Activated CD8-positive, alpha-beta memory T cell treated with anti-CD3 and anti-CD28 coated beads for 1 hour (primary cell): ENCODE measurements around the gene SELENOO.
A peak's percentile ranks its signal among the peaks of the same experiment; 100 is the strongest.
"Not testable (repeated sequence)": the region's sequence is repeated elsewhere in the genome, so short reads cannot be mapped to it uniquely, and the experiment has no call there.

Experiments
- DNase-seq, 2 donors: peaks; one replicate each; pipeline ENCODE4 v3.0.0-alpha.2; 2020; ENCODE audit warnings: low read depth in 1 of 2; ENCODE audit errors: extremely low read depth in 1 of 2

The SELENOO gene

DNA sequence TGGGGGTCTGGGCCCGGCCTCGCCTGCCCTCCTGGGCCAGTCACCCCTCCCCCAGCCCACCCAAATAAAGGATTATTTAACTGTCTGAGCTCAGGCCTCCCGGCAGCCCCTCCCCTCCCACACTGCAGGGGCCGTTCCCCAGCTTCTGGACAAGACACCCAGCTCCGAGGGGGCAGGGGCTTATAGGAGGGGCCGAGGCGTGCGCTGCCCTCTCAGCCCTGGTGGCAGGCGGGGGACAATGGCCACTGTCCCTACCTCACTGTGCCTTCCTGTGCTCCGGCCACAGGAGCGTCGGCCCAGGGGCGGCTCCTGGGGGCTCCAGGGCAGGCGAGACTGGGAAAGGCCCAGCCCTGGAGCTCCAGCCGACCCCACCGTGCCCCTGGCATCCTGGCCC is 2.2 kb upstream of the SELENOO start:
- no peak for DNase-seq

DNA sequence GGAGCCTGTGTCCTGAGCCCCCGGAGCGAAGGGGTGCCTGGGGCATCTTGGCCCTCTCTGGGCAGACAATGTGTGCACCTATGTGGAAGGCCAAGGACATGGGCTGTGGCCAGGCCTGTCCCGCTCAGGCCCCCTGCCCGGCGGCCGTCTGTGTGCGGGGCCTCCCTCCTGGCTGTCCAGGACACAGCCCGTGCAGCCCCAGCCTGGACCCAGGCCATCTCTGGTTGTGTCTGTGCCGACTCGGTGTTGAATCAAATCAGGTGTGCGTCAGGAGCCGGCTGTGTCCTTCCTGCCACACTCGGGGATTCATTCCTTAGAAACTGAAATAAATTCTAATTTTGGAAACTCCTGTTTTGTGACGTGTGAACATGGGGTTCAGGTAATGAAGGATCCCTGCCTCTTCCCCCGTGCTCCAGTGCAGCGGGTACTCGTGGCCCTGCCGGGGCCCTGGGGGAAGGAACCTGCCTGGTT is 1.5 kb upstream of the SELENOO start:
- DNase-seq: no peak

DNA sequence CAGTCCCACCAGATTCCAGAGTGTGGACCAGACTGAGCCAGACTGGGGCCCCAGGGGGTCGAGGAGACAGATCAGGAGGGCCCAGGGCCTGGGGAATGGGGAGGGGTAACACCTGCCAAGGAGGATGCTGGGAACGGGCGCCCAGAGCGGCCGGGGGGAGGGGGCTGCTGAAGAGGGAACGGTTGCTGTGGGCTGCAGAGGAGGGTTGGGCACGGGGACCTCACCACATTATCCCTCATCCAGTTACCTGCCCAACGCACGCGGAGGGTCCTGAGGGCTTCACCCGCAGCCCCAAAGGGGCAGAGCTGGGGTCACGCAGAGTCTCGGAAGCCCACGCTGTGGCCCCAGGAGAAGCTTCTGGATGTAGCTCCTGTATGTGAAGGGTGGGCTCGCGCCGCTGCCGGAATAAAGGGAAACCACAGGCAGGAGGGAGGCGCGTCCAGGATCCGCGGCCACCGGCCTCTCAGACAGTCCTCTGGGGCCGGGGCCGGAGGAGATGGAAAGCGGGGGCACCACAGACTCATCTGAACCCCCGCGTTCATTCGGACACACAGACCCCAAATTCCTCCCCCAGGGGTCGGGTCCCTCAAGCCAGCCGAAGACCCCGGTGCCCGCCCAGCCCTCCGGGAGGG is 866 bp upstream of the SELENOO start:
- no peak for DNase-seq

DNA sequence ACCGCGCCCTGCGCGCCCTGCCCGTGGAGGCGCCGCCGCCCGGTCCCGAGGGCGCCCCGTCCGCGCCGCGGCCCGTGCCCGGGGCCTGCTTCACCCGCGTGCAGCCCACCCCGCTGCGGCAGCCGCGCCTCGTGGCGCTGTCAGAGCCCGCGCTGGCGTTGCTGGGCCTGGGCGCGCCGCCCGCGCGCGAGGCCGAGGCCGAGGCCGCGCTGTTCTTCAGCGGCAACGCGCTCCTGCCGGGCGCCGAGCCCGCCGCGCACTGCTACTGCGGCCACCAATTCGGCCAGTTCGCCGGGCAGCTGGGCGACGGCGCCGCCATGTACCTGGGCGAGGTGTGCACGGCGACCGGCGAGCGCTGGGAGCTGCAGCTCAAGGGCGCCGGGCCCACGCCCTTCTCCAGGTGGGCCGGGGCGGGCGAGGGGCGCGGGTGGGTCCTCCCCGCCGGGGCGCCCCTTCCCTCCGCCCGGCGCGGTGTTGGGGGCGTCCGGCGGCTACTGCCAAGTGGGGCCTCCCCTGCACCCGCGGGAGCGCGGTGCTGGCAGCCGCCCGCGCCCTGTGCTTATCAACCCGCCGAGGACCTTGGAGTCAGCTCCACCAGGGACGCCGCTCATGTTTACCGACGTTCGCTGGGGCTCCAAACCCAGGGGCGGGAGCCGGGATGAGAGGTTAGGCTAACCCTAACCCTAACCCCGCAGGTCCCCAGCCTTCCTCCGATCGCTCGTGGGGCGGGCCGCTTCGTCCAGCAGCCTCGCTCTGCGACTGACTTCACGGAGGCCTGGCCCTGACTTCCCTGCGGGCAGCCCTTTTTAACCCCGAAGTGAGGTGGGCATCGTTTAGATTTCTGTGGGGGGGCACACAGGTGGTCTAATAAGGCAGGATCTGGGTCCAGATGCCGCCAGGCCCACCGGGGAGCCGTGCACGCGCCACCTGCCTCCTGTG is 649 bp downstream of the SELENOO start:
- no peak for DNase-seq

DNA sequence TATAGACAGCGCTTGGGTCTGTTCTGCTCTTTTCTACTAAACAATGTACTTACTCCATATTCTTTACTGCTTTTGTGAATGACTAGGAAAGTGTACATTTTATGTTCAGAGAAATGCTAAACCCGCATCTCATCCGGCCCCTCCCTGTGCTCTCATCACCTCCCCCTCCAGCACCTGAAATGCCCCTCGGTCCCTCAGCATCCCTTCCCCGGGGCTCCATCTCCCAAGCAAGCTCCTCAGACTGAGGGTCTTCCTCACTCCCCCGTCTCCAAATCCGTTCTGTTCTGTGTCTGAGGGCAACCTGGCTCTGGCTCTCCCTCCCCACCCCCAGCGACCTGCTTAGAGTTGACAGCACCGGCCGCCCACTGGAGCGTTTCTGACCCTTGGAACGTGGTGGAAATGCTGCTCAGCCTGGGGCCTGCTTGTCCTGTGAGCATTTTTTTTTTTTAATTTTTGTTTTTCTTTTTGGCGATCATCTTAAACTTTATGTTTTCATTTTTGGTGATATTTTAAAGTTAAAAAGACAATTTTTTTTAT is 1.4 kb downstream of the SELENOO start:
- no peak for DNase-seq

DNA sequence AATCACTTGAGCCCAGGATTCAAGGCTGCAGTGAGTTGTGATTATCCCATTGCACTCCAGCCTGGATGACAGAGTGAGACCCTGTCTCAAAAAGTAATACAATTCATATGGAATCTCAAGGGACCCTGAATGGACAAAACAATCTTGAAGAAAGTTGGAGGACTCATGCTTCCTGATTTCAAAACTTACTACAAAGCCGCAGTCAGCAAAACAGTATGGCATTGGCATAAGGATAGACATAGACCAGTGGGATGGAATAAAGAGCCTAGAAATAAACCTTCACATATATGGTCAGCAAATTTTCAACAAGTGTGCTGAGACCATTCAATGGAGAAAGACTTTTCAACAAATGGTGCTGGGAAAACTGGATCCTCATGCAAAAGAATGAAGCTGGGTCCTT is 2.5 kb downstream of the SELENOO start:
- DNase-seq: no peak

DNA sequence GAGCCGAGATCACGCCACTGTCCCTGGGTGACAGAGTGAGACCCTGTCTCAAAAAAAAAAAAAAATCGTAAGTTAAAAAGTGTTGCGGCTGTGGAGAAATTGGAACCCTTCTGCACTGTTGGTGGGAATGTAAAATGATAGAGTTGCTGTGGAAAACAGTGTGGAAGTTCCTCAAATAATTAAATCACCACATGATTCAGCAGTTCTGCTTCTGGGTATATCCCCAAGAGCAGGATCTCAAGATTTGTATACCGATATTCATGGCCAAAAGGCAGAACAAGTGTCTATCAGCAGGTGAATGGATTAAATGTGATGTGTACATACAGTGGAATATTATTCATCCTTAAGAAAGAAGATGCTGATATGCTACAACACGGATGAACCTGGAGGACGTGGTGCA is 3.8 kb downstream of the SELENOO start:
- no peak for DNase-seq

DNA sequence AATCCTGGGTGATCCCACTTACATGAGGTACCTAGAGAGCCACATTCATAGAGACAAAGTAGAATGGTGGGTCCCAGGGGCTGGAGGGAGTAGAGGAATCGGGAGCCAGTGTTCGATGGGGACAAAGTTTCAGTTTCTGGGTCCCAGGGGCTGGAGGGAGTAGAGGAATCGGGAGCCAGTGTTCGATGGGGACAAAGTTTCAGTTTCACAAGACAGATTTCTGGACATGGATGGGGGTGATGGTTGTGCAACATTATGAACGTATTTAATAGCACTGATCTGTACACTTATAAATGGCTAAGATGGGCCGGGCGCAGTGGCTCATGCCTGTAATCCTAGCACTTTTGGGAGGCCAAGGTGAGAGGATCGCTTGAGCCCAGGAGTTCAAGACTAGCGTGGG is 4.2 kb downstream of the SELENOO start:
- not testable (repeated sequence) for DNase-seq

DNA sequence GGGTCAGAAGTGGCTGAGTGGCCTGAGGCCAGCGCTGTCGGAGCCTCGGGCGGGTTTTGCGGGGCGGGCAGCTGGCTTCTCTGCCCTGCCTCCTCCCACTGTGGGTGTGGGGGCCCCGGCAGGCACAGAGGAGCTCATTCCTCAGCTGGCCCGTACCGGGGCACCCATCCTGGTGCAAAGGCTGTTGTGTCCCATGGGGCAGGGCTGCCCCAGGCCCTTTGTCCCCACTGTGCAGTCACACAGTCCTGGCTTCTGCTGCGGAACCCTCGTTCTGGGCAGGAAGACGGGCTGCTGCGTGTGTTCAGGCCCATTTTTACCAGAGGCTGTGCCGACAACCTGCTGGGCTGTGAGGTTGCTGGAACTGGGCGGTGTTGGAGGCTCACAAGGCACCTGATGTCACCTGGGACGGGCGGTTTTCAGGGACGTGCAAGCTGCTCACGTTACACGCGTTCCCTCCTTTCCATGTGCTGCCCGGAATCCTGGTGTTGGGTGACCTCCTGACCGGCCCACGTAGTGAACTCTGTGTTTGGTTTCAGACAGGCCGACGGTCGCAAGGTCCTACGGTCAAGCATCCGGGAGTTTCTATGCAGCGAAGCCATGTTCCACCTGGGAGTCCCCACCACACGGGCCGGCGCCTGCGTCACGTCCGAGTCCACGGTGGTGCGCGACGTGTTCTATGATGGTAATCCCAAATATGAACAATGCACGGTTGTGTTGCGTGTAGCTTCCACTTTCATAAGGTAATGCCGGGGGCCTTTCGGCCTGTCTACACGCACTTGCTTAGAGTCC is 5.2 kb downstream of the SELENOO start:
- no peak for DNase-seq

DNA sequence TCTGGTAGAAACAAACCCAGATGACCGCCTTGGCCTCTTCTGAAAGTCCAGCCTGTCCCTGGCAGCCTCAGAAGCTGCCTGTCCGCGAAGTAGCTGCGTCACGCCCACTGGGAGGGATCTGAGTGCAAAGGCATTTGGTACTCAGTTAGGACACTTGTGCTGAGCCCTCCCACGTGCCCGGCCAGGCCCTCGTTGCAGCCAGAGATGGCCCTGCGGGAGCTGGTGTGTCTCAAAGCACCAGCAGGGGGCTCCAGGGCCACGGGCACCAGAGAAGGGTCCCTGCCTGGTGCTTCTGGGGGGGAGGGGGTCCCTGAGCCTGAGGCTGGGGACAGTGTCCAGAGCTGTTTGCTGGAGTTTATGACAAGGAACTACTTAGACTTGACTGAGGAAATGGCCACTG is 5.8 kb downstream of the SELENOO start:
- DNase-seq: no peak

DNA sequence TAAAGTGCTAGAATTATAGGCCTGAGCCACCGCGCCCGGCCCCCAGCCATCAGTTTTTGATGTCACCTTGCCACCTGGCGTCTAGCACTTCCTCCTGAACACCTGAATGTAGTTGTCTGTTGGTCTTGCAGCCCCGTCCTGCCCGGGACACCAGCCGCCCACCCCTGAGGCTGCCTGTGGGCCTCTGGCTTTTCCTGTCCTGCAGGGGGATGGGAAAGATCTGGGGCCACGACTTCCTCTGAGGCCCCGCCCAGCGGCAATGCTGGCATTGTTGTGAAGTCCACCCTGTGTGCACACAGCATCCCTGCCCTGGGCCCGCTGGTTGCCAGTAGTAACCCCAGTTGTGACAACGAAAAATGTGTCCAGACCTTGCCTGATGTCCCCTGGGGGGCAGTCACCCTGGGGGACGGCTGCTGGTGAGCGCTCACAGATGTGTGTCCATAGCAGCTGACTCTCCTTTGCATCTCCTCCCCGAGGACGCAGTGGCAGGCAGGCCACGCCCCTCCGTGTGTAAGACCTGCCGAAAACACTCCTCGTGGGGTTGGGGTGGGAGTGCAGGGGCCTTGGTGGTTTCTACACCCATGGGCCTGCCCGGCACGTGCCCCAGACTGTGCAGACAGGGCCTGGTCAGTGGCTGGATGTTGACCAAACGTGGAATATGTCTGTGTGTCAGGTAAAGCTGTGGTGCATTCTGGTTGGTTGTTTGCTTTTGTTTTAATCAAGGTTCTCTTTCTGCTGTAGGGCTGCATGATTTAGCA is 6.8 kb downstream of the SELENOO start:
- no peak for DNase-seq

DNA sequence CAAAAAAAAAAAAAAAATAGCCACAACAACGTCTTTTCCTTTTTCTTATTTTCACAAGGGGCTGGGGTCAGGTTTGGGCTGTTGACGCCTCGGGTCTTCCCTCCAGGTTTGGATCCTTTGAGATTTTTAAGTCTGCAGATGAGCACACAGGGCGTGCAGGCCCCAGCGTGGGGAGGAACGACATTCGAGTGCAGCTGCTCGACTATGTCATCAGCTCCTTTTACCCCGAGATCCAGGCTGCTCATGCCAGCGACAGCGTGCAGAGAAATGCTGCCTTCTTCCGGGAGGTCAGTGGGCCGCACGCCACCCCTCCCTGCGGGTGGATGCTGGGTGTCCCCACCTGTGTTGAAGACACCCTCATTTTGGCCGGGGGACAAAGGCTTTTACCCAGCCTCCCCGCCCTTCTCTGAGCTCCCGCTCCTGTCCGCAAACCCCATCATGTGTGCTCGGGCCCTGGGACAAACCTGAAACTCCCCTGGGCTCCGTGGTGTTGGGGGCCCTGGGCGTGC is 7.7 kb downstream of the SELENOO start:
- no peak for DNase-seq

DNA sequence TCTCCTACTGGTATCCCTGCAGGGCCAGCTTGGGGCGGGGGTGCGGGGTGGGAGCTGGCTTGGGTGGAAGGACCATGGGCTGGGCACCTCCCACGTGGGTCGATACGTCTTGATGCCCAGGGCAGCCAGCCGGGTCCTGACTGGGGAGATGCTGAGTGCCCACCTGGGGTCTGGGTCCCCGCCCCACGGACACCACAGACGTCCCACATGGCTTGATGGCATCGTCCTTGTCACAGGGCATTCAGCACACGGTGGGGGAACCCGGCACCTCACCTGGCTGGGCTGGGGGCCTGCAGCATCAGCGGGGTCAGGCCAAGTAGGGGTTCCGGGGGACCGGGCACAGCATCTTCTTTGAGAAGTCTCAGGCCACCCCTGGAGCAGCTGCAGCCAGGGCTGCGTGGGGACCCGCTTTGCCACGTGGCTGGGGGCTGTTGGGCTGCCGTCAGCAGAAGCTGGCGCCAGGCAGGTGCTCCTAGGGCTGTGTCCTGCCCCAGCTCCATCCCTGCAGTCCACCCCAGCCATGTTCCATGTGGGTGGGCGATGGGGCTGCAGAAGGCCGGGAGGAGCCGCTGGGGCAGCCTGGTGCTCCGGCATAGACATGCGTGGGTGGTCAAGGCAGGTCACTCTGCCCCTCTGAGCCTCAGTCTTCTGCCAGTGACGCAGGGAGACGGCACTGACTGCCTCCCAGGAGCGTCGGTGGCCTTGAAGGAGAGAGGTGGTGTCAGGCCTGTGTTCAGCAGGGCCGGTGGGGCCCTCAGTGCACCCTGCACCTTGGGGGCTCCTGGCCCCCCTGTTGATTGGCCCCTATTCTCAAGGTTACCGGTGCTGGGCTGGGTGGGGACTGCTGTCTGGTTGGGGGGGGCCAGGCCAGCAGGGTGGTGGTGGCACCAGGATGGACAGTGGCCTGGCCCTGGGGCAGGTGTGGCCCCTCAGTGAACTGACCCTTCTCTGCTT is 8.4 kb downstream of the SELENOO start:
- no peak for DNase-seq

DNA sequence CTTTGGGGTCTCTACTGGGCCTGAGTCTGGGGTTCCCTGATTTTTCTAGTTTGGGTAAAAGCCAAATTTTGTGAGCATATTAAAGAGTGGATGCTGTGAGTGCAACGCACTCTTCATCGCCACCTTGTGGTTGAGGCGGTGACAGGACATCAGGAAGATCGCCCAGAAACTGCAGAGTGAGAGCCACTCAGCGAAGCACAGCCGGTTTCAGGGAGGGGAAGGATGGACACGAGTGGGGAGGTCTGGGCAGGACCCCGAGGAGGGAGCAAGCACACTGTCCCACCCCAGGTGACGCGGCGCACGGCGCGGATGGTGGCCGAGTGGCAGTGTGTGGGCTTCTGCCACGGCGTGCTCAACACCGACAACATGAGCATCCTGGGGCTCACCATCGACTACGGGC is 9.1 kb downstream of the SELENOO start:
- peak in 1 of 2 donors; percentile 54 for DNase-seq

DNA sequence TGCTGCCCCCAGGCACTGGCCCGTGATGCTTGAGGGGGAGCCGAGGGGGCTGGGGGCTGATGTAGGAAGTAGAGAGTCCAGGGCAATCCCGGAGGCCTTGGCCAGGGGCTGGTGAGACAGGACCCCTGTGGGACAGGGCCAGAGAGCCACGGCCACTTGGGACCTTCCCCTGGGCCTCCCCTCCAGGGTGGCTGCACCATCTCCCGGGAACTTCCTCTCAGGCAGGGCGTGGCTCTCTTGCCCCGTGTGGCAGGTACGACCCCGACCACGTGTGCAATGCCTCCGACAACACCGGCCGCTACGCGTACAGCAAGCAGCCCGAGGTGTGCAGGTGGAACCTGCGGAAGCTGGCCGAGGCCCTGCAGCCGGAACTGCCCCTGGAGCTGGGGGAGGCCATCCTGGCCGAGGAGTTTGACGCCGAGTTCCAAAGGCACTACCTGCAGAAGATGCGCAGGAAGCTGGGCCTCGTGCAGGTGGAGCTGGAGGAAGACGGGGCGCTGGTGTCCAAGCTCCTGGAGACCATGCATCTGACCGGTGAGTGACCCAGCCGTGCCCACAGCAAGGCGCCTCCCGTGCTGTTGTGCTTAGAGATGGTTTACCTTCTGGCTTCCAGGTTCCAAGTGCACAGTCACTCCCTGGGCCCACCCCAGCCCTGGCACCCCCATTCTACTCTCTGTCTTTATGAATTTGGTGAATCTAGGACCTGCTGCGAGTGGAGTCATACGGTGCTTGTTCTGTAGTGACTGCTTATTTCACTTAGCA is 9.7 kb downstream of the SELENOO start:
- DNase-seq: no peak

DNA sequence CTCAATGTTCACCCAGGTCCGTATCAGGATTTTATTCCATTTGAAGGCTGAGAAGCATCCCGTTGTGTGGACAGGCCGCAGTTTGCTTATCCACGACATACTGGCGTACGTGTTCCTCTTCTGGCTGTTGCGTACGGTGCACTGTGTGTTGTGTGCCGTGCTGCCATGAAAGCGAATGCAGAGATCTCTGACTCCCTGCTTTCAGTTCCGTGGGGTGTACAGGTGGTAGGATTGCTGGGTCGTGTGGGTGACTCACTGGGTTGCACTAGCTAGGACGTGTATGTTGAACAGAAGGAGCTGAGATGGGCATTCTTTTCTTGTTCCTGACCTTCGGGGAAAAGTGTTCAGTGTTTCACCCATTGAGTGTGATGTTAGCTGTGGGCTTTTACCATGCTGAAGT is 10.3 kb downstream of the SELENOO start:
- no peak for DNase-seq

DNA sequence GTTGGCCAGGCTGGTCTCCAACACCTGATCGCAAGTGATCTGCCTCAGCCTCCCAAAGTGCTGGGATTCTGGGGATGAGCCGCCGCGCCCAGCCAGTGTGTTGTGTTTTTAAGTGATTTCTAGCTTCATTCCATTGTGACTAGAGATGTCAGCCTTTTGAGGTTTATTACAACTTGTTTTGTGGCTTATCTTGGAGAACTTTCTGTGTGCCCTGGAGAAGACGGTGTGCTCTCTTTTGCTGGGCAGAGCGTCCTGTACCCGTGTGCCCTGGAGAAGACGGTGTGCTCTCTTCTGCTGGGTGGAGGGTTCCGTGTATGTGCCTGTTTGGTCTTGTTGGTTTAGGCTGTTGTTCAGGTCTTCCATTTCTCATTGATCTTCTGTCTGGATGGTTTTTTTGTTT is 12.5 kb downstream of the SELENOO start:
- DNase-seq: no peak

DNA sequence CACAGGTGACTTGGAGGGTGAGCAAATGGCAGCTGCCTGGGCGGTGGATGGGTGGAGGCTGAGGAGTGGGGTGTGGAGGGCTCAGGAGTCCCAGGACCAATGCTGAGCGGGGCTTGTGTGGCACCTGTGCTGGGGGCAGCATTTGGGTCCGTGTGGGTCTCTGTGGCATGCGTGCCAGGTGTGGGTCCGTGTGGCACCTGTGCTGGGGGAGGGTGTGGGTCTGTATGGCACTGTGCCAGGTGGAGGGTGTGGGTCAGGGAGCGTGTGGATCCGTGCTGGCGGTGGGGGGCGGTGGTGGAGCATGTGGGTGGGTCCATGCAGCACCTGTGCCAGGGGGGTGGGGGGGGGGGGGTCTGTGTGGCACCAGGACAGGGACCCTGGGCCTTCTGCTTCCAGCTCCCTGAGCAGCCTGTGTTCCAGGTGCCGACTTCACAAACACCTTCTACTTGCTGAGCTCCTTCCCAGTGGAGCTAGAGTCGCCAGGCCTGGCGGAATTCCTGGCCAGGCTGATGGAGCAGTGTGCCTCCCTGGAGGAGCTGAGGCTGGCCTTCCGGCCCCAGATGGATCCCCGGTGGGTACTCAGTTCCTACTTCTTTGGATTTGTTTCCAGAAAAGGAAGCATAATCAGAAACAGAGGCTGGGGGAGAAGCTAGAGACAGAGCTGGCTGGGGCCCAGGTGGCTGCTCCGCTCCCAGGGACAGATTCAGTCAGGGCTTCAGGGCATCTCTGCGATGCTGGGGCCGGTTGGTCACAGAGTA is 14.7 kb downstream of the SELENOO start:
- no peak for DNase-seq
